BJ (cell line): ENCODE results near the gene KCNH4. TPM values are rescaled to one million over a fixed set of nuclear protein-coding genes. Genes with fewer than 3 reads are reported as not detected.
A peak's percentile ranks its signal among the peaks of the same experiment; 100 is the strongest.

ENCODE experiments used
- CTCF ChIA-PET: fragments of 350-600 bp; formaldehyde crosslinking; extraction: SDS; loops from one replicate; lab custom pipeline; 2021; ENCODE audit warnings: antibody characterized with exemption, inconsistent platforms; lab: Yijun Ruan, JAX
- POLR2A ChIA-PET: fragments of 300-600 bp; sonication (Branson Sonifier 250); formaldehyde crosslinking; extraction: SDS; loops from one replicate; lab custom pipeline; 2021; ENCODE audit warnings: antibody characterized with exemption; lab: Charles Lee
- DNase-seq: peaks from one replicate; pipeline ENCODE4 v3.0.0-alpha.2; 2011; ENCODE audit warnings: low read depth
- H3K27me3 ChIP-seq: 2 replicates; pipeline ENCODE4 v1.6.0; 2011; ENCODE audit warnings: low read length; ENCODE audit not compliant: control insufficient read depth, insufficient read depth
- H3K36me3 ChIP-seq: 2 replicates; pipeline ENCODE4 v1.5.1; 2011; ENCODE audit warnings: low read length; ENCODE audit not compliant: control insufficient read depth, insufficient read depth
- H3K4me3 ChIP-seq: 2 replicates; pipeline ENCODE4 v1.5.1; 2011; ENCODE audit warnings: low read depth, mild to moderate bottlenecking, control low read depth, low read length
- CTCF ChIP-seq: IDR thresholded peaks from 2 replicates; pipeline ENCODE4 v1.5.1; 2011; ENCODE audit warnings: low read depth, mild to moderate bottlenecking, control low read depth, inconsistent platforms, low read length, moderate library complexity; ENCODE audit not compliant: insufficient read depth
- polyA plus RNA-seq: library from polyadenylated mRNA; depleted of rRNA; stranded (reverse); fragments of >200 nt; gene quantifications from 2 replicates; pipeline ENCODE4 v1.2.3, GENCODE V29; 2011

The KCNH4 gene
- polyA plus RNA-seq, 1 experiment: 0.07 TPM

- TF ChIP-seq CTCF: no peak
- CTCF ChIA-PET: interaction anchor here (1.6 to 4.0 kb wide), 2 partner anchors 9 to 90 kb away, joined by 3 to 35 read pairs; partner anchors contain the start of gene GHDC
- peaks cover 7% of the 10 kb centered on the region for H3K27me3 ChIP-seq
- POLR2A ChIA-PET: no interaction called here
- H3K36me3 ChIP-seq: no peaks in the 10 kb centered on the region
- H3K4me3 ChIP-seq: no peak overlapping the region
- DNase-seq: no peak
Measured at GRCh38 chr17:42185621-42185930, 4.6 kb upstream of the KCNH4 start.

GRCh38 chr17:42184713-42185620, 4.0 kb upstream of the KCNH4 start, which contains the start of gene HCRT:
Gene HCRT (minus strand): TSS chr17:42185452. CDS start chr17:42185365, 87 bp downstream.
- no peak for TF ChIP-seq CTCF
- DNase-seq: no peak
- H3K27me3 ChIP-seq: peaks cover 13% of the 10 kb centered on the region
- CTCF ChIA-PET: interaction anchor here (0.9 to 4.7 kb wide), 9 partner anchors 10 to 345 kb away, joined by 3 to 35 read pairs (median 3); partner anchors contain the start of genes GHDC and KAT2A
- H3K36me3 ChIP-seq: no peaks in the 10 kb centered on the region
- POLR2A ChIA-PET: no interaction called here
- peak within 1 kb of the TSS; percentile 27 for H3K4me3 ChIP-seq

- Histone ChIP-seq H3K27me3 (peaks cover 21% of the 10 kb centered on the region), H3K36me3 (no peaks in the 10 kb centered on the region), H3K4me3 (peak overlapping the region; percentile 46)
- DNase-seq: no peak
- peak; percentile 59 for TF ChIP-seq CTCF
- POLR2A ChIA-PET: no interaction called here
- CTCF ChIA-PET: interaction anchor here (0.6 to 4.7 kb wide), 11 partner anchors 11 to 346 kb away, joined by 3 to 35 read pairs (median 3); partner anchors contain the start of genes GHDC and KAT2A
Measured at GRCh38 chr17:42183741-42184711, 3.1 kb upstream of the KCNH4 start.

GRCh38 chr17:42182927-42183734, 2.2 kb upstream of the KCNH4 start:
- H3K4me3 ChIP-seq: peak overlapping the region; percentile 46; the same call in 1 of the 2 replicates
- H3K27me3 ChIP-seq: peaks cover 25% of the 10 kb centered on the region
- POLR2A ChIA-PET: no interaction called here
- no peaks in the 10 kb centered on the region for H3K36me3 ChIP-seq
- CTCF ChIA-PET: interaction anchor here (0.9 to 4.7 kb wide), 4 partner anchors 12 to 65 kb away, joined by 3 to 35 read pairs (median 18); partner anchors contain the start of genes GHDC and KAT2A
- no peak for TF ChIP-seq CTCF
- DNase-seq: no peak
